ENCODE data around the gene DDX5.
A peak's percentile ranks its signal among the peaks of the same experiment; 100 is the strongest.

DDX5 gene

DNA sequence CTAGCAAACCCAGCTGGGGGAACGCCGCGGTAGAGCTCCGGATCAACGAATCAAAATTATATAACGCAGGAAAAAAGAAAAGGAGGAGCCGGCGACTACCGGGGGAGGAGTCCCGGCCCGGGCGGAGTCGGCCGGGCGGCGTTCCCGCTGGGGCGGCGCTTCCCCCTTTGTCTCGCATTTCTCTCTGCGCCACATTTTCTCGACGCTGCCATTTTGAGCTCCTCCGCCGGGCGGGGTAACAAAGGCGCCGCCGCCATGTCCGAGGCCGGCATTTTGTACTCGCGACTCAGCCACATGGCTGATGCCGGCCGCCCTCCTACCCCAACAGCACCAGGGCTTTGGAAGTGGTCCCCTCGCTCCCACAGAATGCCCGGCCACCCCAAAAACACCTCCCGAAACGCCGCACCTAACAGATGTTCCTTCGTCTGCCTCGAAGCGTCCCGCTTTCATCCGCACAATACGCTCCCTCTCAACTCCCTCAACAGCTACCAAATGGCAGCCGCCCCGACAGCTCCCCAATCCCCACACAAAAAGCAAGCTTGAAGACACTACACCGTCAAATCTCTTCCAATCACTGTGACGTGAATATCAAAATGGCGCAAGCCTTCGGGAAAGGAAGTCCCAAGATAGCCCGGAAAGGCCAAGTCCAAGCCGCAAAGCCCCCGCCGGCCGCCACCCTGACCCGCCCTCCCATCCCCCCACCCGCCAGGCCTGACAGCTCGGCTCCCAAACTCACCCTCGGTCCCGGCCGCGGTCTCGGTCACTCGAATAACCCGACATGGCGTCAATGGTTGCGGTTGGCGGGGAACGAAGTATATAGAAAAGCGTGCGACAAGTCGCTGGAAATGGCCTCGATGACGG is 519 bp downstream of the DDX5 start (continued):
- TF ChIP-seq ZBTB8A (tag by site-specific recombination; IDR thresholded peaks at IDR 0.05) (peak; percentile 25; the same call in 1 of the 2 replicates), ZNF341 (tag by site-specific recombination; IDR thresholded peaks at IDR 0.05; ENCODE audit: low read depth) (peak; percentile 42), ZNF335 (tag by site-specific recombination; conservative IDR thresholded peaks at IDR 0.05) (peak; percentile 56), SP2 (tag by site-specific recombination; IDR thresholded peaks at IDR 0.05) (peak; percentile 55), SCRT1 (tag by site-specific recombination; IDR thresholded peaks at IDR 0.05; ENCODE audit: borderline replicate concordance) (no peak), SALL2 (tag by site-specific recombination; IDR thresholded peaks at IDR 0.05; ENCODE audit: borderline replicate concordance) (no peak), KLF16 (tag by site-specific recombination; IDR thresholded peaks at IDR 0.05) (peak; percentile 73; the same call in 1 of the 2 replicates), KLF10 (tag by site-specific recombination; IDR thresholded peaks at IDR 0.05) (no peak), ZFP3 (tag by site-specific recombination; IDR thresholded peaks at IDR 0.05; ENCODE audit: low read depth) (peak; percentile 52; the same call in 1 of the 2 replicates), SP7 (tag by site-specific recombination; IDR thresholded peaks at IDR 0.05) (peak; percentile 29; the same call in 1 of the 2 replicates), ZNF24 (tag by site-specific recombination; IDR thresholded peaks at IDR 0.05) (0 out of 2 replicates have a peak, but pooled peaks have one; percentile 33), ZNF2 (tag by site-specific recombination; IDR thresholded peaks at IDR 0.05) (0 out of 2 replicates have a peak, but pooled peaks have one; percentile 20), YY1 (tag by site-specific recombination; IDR thresholded peaks at IDR 0.05) (peak; percentile 95), ZNF391 (tag by site-specific recombination; IDR thresholded peaks at IDR 0.05; ENCODE audit: borderline replicate concordance, low read depth) (peak; percentile 51; the same call in 1 of the 2 replicates), ZNF660 (tag by site-specific recombination; IDR thresholded peaks at IDR 0.05) (peak; percentile 66; the same call in 1 of the 2 replicates), ZNF112 (tag by site-specific recombination; IDR thresholded peaks at IDR 0.05) (no peak), ZNF501 (tag by site-specific recombination; IDR thresholded peaks at IDR 0.05) (peak; percentile 46), ZNF843 (tag by site-specific recombination; IDR thresholded peaks at IDR 0.05) (0 out of 2 replicates have a peak, but pooled peaks have one; percentile 12), HOXC10 (CRISPR knock-in tag; IDR thresholded peaks at IDR 0.05) (no peak), SCRT2 (tag by site-specific recombination; IDR thresholded peaks at IDR 0.05) (no peak), ZNF629 (tag by site-specific recombination; IDR thresholded peaks at IDR 0.05) (0 out of 2 replicates have a peak, but pooled peaks have one; percentile 9), GLI4 (tag by site-specific recombination; IDR thresholded peaks at IDR 0.05) (0 out of 2 replicates have a peak, but pooled peaks have one; percentile 20)
- TF ChIP-seq, protein P1, sequence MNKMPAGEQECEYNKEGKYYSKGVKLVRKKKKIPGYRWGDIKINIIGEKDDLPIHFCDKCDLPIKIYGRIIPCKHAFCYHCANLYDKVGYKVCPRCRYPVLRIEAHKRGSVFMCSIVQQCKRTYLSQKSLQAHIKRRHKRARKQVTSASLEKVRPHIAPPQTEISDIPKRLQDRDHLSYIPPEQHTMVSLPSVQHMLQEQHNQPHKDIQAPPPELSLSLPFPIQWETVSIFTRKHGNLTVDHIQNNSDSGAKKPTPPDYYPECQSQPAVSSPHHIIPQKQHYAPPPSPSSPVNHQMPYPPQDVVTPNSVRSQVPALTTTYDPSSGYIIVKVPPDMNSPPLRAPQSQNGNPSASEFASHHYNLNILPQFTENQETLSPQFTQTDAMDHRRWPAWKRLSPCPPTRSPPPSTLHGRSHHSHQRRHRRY (tag by site-specific recombination; IDR thresholded peaks at IDR 0.05): peak; percentile 67; the same call in 1 of the 2 replicates
- TF ChIP-seq, protein P2, sequence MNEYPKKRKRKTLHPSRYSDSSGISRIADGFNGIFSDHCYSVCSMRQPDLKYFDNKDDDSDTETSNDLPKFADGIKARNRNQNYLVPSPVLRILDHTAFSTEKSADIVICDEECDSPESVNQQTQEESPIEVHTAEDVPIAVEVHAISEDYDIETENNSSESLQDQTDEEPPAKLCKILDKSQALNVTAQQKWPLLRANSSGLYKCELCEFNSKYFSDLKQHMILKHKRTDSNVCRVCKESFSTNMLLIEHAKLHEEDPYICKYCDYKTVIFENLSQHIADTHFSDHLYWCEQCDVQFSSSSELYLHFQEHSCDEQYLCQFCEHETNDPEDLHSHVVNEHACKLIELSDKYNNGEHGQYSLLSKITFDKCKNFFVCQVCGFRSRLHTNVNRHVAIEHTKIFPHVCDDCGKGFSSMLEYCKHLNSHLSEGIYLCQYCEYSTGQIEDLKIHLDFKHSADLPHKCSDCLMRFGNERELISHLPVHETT (tag by site-specific recombination; IDR thresholded peaks at IDR 0.05): peak; percentile 60; the same call in 1 of the 2 replicates
- TF ChIP-seq, protein P3, sequence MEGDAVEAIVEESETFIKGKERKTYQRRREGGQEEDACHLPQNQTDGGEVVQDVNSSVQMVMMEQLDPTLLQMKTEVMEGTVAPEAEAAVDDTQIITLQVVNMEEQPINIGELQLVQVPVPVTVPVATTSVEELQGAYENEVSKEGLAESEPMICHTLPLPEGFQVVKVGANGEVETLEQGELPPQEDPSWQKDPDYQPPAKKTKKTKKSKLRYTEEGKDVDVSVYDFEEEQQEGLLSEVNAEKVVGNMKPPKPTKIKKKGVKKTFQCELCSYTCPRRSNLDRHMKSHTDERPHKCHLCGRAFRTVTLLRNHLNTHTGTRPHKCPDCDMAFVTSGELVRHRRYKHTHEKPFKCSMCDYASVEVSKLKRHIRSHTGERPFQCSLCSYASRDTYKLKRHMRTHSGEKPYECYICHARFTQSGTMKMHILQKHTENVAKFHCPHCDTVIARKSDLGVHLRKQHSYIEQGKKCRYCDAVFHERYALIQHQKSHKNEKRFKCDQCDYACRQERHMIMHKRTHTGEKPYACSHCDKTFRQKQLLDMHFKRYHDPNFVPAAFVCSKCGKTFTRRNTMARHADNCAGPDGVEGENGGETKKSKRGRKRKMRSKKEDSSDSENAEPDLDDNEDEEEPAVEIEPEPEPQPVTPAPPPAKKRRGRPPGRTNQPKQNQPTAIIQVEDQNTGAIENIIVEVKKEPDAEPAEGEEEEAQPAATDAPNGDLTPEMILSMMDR (tag by site-specific recombination; IDR thresholded peaks at IDR 0.05): 0 out of 2 replicates have a peak, but pooled peaks have one; percentile 27
- TF ChIP-seq, protein P4, sequence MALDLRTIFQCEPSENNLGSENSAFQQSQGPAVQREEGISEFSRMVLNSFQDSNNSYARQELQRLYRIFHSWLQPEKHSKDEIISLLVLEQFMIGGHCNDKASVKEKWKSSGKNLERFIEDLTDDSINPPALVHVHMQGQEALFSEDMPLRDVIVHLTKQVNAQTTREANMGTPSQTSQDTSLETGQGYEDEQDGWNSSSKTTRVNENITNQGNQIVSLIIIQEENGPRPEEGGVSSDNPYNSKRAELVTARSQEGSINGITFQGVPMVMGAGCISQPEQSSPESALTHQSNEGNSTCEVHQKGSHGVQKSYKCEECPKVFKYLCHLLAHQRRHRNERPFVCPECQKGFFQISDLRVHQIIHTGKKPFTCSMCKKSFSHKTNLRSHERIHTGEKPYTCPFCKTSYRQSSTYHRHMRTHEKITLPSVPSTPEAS (tag by site-specific recombination; IDR thresholded peaks at IDR 0.05): peak; percentile 35; the same call in 1 of the 2 replicates
- TF ChIP-seq, protein P5, sequence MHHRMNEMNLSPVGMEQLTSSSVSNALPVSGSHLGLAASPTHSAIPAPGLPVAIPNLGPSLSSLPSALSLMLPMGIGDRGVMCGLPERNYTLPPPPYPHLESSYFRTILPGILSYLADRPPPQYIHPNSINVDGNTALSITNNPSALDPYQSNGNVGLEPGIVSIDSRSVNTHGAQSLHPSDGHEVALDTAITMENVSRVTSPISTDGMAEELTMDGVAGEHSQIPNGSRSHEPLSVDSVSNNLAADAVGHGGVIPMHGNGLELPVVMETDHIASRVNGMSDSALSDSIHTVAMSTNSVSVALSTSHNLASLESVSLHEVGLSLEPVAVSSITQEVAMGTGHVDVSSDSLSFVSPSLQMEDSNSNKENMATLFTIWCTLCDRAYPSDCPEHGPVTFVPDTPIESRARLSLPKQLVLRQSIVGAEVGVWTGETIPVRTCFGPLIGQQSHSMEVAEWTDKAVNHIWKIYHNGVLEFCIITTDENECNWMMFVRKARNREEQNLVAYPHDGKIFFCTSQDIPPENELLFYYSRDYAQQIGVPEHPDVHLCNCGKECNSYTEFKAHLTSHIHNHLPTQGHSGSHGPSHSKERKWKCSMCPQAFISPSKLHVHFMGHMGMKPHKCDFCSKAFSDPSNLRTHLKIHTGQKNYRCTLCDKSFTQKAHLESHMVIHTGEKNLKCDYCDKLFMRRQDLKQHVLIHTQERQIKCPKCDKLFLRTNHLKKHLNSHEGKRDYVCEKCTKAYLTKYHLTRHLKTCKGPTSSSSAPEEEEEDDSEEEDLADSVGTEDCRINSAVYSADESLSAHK (tag by site-specific recombination; IDR thresholded peaks at IDR 0.05): peak; percentile 53
- TF ChIP-seq, protein P6, sequence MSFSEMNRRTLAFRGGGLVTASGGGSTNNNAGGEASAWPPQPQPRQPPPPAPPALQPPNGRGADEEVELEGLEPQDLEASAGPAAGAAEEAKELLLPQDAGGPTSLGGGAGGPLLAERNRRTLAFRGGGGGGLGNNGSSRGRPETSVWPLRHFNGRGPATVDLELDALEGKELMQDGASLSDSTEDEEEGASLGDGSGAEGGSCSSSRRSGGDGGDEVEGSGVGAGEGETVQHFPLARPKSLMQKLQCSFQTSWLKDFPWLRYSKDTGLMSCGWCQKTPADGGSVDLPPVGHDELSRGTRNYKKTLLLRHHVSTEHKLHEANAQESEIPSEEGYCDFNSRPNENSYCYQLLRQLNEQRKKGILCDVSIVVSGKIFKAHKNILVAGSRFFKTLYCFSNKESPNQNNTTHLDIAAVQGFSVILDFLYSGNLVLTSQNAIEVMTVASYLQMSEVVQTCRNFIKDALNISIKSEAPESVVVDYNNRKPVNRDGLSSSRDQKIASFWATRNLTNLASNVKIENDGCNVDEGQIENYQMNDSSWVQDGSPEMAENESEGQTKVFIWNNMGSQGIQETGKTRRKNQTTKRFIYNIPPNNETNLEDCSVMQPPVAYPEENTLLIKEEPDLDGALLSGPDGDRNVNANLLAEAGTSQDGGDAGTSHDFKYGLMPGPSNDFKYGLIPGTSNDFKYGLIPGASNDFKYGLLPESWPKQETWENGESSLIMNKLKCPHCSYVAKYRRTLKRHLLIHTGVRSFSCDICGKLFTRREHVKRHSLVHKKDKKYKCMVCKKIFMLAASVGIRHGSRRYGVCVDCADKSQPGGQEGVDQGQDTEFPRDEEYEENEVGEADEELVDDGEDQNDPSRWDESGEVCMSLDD (tag by site-specific recombination; IDR thresholded peaks at IDR 0.05): 0 out of 2 replicates have a peak, but pooled peaks have one; percentile 45
